Stimulated activated CD4-positive, alpha-beta T cell treated with anti-CD3 and anti-CD28 coated beads, Interleukin-12 subunit alpha, Interleukin-12 subunit beta, amount 100 ng/mL, for 48 hours (primary cell): Measurements from ENCODE around the gene VGLL4.
A peak's percentile ranks its signal among the peaks of the same experiment; 100 is the strongest.
"Not testable (repeated sequence)": the region's sequence is repeated elsewhere in the genome, so short reads cannot be mapped to it uniquely, and the experiment has no call there.

Experiments
- DNase-seq, 3 donors: peaks; one replicate each; pipeline ENCODE4 v3.0.0-alpha.2; 2020; ENCODE audit warnings: low read depth in 2 of 3, low spot score in 1 of 3

VGLL4 gene

GRCh38 chr3:11643605-11644087 lies at the start of gene VGLL4:
Gene VGLL4 (minus strand): TSS chr3:11643915. CDS start chr3:11643518, 397 bp downstream.
- peak; percentile 57 to 66 (median 59) for DNase-seq

- no peak for DNase-seq
These were observed 48.8 kb upstream of the VGLL4 start for GRCh38 chr3:11692532-11692813.

GRCh38 chr3:11691767-11692531 lies 48.2 kb upstream of the VGLL4 start:
- DNase-seq: no peak

- DNase-seq: no peak
These were observed 47.4 kb upstream of the VGLL4 start for GRCh38 chr3:11690863-11691766.

- no peak for DNase-seq
These were observed 46.0 kb upstream of the VGLL4 start for GRCh38 chr3:11689749-11690148.

GRCh38 chr3:11684980-11685379 lies 41.3 kb upstream of the VGLL4 start:
- DNase-seq: not testable (repeated sequence)

- DNase-seq: no peak
These were observed 36.8 kb upstream of the VGLL4 start for GRCh38 chr3:11680509-11680908.

GRCh38 chr3:11679964-11680363 lies 36.2 kb upstream of the VGLL4 start:
- no peak for DNase-seq

- no peak for DNase-seq
These were observed 28.6 kb upstream of the VGLL4 start for GRCh38 chr3:11672363-11672762.

GRCh38 chr3:11671648-11672100 lies 28.0 kb upstream of the VGLL4 start:
- no peak for DNase-seq

- no peak for DNase-seq
These were observed 24.8 kb upstream of the VGLL4 start for GRCh38 chr3:11668243-11669235.

- DNase-seq: no peak
These were observed 21.6 kb upstream of the VGLL4 start for GRCh38 chr3:11665331-11665730.

GRCh38 chr3:11662392-11662990 lies 18.8 kb upstream of the VGLL4 start:
- DNase-seq: no peak

GRCh38 chr3:11661827-11662226 lies 18.1 kb upstream of the VGLL4 start:
- DNase-seq: no peak

- no peak for DNase-seq
These were observed 17.4 kb upstream of the VGLL4 start for GRCh38 chr3:11661052-11661656.

GRCh38 chr3:11660242-11660641 lies 16.5 kb upstream of the VGLL4 start:
- DNase-seq: no peak

- DNase-seq: no peak
These were observed 14.5 kb upstream of the VGLL4 start for GRCh38 chr3:11658180-11658579.

GRCh38 chr3:11655196-11655928 lies 11.6 kb upstream of the VGLL4 start:
- no peak for DNase-seq

- DNase-seq: no peak
These were observed 10.5 kb upstream of the VGLL4 start for GRCh38 chr3:11654166-11654565.
